SJCRH30 (cell line): ENCODE data around the gene CD81. TPM values are rescaled to one million over a fixed set of nuclear protein-coding genes. Genes with fewer than 3 reads are reported as not detected.
A peak's percentile ranks its signal among the peaks of the same experiment; 100 is the strongest.

Source experiments
- DNase-seq, 2 experiments: peaks; one replicate each; pipeline ENCODE4 v3.0.0-alpha.2; 2015 to 2020
- H3K27ac ChIP-seq: fragments of 250-450 bp; sonication (Bioruptor Pico); 2 replicates; pipeline ENCODE4 v1.5.1; 2020; ENCODE audit warnings: mild to moderate bottlenecking, moderate library complexity
- H3K27me3 ChIP-seq: fragments of 250-450 bp; sonication (Bioruptor Pico); 2 replicates; pipeline ENCODE4 v1.5.1; 2020; ENCODE audit warnings: mild to moderate bottlenecking, moderate library complexity
- H3K36me3 ChIP-seq: fragments of 250-450 bp; sonication (Bioruptor Pico); 2 replicates; pipeline ENCODE4 v1.5.1; 2020; ENCODE audit warnings: mild to moderate bottlenecking, moderate library complexity
- H3K4me1 ChIP-seq: fragments of 250-450 bp; sonication (Bioruptor Pico); 2 replicates; pipeline ENCODE4 v1.5.1; 2020; ENCODE audit warnings: mild to moderate bottlenecking, moderate library complexity
- H3K4me3 ChIP-seq: fragments of 250-450 bp; sonication (Bioruptor Pico); 2 replicates; pipeline ENCODE4 v1.5.1; 2020; ENCODE audit warnings: mild to moderate bottlenecking, moderate library complexity
- H3K9me3 ChIP-seq: fragments of 250-450 bp; sonication (Bioruptor Pico); replicated peaks from 2 replicates; pipeline ENCODE4 v1.5.1; 2020; ENCODE audit warnings: mild to moderate bottlenecking, moderate library complexity
- total RNA-seq: library from RNA; depleted of rRNA; stranded (reverse); fragments of >200 nt; shearing (Covaris generic); gene quantifications from 2 replicates; pipeline ENCODE4 v1.2.3, GENCODE V29; 2014

The CD81 gene
- total RNA-seq, 1 experiment from 2014 or later: 95.3 TPM

DNA sequence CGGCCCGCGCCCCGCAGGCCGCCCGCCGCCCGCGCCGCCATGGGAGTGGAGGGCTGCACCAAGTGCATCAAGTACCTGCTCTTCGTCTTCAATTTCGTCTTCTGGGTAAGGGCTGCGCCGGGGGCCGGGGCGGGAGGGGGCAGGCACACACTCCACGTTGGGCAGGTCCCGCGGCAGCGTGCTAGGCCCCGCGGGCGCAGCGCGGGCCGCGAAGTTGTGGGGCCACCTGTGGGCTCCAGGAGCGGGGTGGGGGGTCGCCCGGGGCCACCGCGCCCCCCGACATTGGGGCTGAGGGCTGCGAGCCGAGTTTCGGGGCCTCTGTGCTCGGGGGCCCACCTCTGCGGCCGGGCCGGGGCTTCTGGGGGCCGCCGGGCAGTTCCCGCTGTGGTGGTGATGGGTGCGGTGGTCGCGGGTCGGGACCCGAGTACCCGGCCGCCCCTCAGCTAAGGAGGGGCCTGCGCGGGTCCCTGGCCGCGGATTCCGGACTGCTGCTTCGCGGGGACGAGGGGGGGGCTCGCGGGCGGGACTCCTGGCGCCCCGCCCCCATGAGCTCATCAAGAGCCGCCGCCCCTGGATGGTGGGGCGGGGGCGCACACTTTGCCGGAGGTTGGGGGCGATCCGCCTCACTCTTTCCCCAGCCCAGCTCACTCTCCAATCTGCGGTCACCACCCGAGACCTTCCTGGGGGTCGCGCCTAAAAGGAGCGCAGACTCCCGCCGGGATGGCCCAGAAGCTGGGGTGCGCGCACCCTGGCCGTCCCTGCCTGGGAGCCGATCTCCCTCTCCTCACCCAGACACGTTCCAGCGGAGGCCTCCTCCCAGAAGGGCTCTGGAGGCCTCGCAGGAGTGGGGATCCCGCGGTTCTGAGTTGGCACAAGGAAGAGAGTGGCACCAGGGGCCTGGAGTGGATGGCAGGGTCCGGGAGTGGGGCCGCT is 667 bp downstream of the CD81 start:
- peak; percentile 44 to 60 for DNase-seq
- peak overlapping the region; percentile 88 for H3K4me3 ChIP-seq
- H3K36me3 ChIP-seq: no peaks in the 10 kb centered on the region; the same call in 1 of the 2 replicates
- peak overlapping the region; percentile 44; the same call in 1 of the 2 replicates for H3K27ac ChIP-seq
- H3K4me1 ChIP-seq: peaks cover 6% of the 10 kb centered on the region
- no peaks in the 10 kb centered on the region for H3K27me3 ChIP-seq
- H3K9me3 ChIP-seq: no peaks in the 10 kb centered on the region

DNA sequence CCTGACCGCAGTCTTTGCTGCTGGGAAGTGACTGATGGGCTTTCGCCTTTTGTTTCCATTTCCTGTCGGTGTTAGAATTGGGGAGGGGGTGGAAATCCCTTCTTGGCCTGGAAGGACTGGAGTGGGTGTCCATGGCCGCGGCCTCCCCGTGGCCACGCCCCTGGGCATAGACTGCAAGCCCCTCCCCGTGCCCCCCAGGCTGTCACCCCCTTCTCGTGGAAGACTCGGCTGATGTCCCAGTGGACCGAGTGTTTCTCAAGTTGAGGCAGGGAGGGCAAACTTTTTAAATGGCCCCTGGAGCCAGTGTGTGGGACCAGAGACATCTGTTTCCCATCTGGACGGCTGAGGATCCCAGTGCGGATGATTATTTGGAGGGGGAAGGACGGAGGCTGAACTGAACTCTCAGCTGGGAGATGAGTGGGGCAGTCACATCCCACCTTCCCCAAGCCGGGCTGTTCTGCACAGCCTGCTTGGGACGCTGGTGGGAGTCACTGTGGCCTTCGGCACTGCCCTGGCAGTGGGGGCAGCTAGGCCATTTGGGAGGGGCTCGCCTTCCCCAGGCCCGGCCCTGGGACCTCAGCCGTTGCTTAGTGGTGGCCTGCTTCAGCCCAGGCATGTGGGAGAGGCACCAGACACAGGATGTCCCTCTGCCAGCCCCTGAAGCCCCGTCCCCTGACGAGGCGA is 1.6 kb downstream of the CD81 start:
- Histone ChIP-seq H3K27ac (no peak overlapping the region), H3K4me3 (peak overlapping the region; percentile 88), H3K36me3 (no peaks in the 10 kb centered on the region; the same call in 1 of the 2 replicates), H3K4me1 (peaks cover 12% of the 10 kb centered on the region), H3K9me3 (no peaks in the 10 kb centered on the region), H3K27me3 (no peaks in the 10 kb centered on the region)
- DNase-seq: no peak

DNA sequence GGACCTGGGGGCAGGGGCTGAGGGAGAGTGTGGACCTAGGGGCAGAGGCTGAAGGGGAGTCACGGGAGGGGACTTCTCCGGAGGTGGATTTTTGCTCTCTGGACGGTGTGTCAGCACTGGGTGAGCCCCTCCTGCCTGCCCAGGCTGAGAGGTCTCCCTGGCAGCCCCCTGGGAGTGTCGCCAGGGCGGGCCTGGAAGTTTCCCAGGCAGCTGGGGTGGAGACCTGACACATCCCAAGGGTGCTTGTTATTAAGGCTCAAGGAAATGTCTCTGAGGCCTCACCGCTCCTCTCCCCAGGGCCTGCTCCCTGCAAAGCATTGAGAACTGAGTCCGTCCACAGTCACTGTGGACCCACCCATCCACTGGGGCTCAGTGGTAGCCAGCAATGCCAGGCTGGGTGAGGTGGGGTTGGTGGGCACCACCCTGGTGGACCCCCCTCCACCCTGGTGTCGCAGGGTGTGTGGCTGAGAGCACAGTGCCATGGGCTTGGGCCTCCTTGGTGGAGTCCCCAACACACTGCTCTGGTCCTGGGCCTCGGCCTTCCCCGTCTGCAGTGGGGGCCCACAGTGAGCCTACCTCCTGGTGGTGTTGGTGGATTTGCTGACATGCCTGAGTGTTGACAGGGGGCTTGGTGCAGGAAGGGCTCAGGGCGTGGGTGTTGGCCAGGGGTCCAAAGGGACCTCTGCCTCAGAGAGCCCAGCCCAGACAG is 2.5 kb downstream of the CD81 start:
- Histone ChIP-seq H3K9me3 (no peaks in the 10 kb centered on the region), H3K4me1 (peaks cover 12% of the 10 kb centered on the region), H3K27ac (no peak overlapping the region), H3K27me3 (no peaks in the 10 kb centered on the region), H3K4me3 (no peak overlapping the region), H3K36me3 (no peaks in the 10 kb centered on the region; the same call in 1 of the 2 replicates)
- no peak for DNase-seq

DNA sequence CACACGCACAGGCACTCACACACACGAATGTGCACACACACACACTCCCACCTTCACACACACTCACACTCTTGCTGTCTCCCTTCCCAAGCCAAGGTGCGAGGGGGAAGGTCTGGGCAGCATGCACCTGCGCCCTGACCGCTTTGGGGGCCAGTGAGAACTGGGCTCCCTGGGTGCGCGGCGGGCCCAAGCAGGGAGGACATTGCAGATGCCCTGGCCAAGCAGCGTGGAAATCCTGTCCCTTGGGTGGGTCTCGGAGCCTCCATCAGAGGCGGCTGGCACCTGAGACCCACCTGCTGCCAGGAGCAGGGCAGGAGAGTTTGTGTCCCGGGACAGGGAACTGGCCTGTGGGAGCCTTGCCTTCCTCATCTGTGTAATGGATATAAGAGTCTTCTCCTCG is 3.3 kb downstream of the CD81 start:
- H3K4me3 ChIP-seq: no peak overlapping the region
- H3K36me3 ChIP-seq: no peaks in the 10 kb centered on the region; the same call in 1 of the 2 replicates
- no peaks in the 10 kb centered on the region for H3K9me3 ChIP-seq
- H3K27ac ChIP-seq: no peak overlapping the region
- H3K27me3 ChIP-seq: no peaks in the 10 kb centered on the region
- DNase-seq: no peak
- peaks cover 12% of the 10 kb centered on the region for H3K4me1 ChIP-seq

DNA sequence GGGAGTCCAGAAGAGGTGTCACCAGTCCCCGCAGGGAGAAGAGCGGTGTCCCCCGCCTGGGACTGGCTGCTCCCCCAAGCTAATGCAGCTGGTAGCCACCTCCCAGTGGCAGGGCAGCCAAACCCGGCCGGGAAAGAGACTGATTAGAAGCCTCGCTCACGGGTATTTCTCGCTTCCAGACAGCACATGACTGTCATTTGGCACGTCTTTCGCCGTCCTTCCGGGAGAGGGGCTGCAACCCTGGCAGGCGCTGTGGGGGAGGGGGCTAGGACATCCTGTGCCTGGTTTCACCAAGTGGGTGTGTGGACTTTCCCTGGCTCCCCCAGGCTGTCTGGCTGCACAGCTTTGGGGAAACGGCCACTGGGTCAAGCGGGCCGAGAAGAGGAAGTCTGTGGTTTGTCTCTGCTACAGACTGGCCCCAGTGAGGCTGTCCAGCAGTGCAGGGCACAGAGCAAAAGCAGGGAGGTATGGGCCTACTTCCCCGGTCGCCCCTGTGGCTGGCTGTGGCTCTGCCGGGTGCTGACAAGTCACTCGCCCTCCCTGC is 3.8 kb downstream of the CD81 start:
- H3K4me1 ChIP-seq: peaks cover 12% of the 10 kb centered on the region
- H3K9me3 ChIP-seq: no peaks in the 10 kb centered on the region
- H3K27ac ChIP-seq: no peak overlapping the region
- no peaks in the 10 kb centered on the region for H3K27me3 ChIP-seq
- no peak overlapping the region for H3K4me3 ChIP-seq
- H3K36me3 ChIP-seq: no peaks in the 10 kb centered on the region; the same call in 1 of the 2 replicates
- DNase-seq: no peak

DNA sequence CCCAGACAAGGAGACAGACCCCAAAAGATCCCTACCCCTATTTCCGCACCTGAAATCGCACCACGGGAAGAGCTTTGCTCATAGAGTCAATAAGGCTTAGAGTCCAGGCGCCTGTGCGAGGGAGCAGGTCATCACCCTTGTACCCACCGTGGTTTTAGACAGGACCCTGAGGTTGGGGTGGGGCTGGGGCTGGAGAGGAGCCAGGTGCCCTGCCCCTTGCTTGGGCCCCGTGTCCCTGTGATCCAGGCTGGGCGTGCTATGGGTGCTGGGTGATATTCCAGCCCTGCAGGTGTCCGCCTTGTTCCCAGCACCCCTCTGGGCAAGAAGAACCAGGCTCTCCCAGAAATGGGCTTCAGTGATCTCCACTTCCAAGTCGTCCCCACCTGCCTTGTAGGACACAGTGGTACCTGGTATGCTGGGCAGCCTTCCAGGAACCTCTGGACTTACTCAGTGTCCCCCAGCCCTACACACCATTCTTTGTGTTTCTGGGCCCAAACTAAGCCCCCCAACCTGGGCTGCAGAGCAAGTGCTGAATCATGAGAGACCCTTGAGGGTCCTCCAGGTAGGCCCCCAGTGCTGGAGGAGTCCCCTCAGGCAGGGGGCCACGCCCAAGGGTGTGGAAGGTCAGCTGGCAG is 4.5 kb downstream of the CD81 start:
- H3K27ac ChIP-seq: no peak overlapping the region
- H3K36me3 ChIP-seq: no peaks in the 10 kb centered on the region; the same call in 1 of the 2 replicates
- no peaks in the 10 kb centered on the region for H3K27me3 ChIP-seq
- DNase-seq: no peak
- no peaks in the 10 kb centered on the region for H3K9me3 ChIP-seq
- H3K4me3 ChIP-seq: no peak overlapping the region
- peaks cover 12% of the 10 kb centered on the region for H3K4me1 ChIP-seq

DNA sequence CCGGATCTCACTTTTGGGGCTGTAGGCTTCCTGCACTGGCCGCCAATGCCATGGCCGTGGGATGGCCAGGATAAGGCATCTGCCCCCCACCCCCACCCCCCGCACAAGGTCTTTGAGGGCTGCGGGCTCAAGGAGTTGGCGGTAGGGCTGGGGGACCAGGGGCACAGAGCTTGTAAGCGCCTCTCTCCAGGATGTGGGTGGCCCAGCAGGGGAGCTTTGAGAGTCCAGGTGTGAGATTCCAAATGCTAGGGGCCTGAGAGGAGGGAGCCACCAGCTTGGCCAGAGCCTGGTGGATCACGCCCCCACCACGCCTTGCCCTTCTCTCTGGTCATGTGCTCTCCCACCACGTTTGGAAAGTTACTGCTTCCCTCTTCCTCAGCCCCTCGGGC is 5.0 kb downstream of the CD81 start:
- H3K9me3 ChIP-seq: no peaks in the 10 kb centered on the region
- peaks cover 17% of the 10 kb centered on the region for H3K4me1 ChIP-seq
- H3K27me3 ChIP-seq: no peaks in the 10 kb centered on the region
- no peaks in the 10 kb centered on the region; the same call in 1 of the 2 replicates for H3K36me3 ChIP-seq
- H3K4me3 ChIP-seq: no peak overlapping the region
- DNase-seq: no peak
- H3K27ac ChIP-seq: no peak overlapping the region

DNA sequence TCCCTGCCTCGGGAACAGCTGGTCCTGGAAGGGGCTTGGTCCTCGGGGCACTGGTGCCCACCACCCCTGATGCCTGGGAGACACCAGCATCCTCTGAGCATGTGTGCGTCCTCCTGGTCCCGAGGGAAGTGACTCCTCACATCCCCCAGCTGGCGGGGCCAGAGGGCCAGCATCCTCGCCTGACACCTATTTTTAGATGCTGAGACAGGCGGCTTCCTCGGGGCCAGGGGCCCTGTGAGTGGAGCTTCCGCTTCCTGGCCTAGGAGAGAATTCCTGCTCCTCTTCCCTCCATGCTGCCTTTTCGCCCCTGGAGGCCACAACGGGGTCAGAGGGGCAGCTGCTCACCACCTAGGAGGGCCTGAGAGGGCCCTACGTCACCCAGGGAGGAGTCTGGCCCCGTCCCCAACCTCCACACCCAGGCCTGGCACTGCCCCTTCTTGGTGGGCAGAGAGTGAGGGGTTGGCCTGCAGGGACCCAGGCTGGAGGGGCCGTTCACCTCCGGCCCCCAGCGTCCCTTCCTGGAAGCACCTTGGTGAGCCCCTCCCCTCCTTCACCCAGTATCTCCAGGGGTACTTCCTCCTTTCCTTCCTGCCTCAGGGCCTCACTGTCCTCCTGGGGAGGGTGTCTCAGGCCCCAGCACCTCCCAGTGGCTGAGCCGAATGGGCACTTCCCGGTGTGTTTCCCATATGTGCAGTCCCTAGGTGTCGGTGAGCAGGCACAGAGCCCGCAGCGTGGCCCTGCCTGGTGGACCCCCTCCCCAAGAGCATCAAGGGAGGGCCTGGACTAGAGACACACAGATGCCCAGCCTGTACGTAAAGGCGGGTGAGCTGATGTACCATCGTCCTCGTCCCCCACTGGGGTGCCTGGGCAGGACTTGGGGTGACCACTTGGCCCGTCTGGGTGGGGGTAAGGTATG is 6.1 kb downstream of the CD81 start:
- no peaks in the 10 kb centered on the region for H3K27me3 ChIP-seq
- H3K36me3 ChIP-seq: no peaks in the 10 kb centered on the region; the same call in 1 of the 2 replicates
- H3K27ac ChIP-seq: 0 out of 2 replicates have a peak overlapping the region, but pooled peaks have one; percentile 22
- no peak overlapping the region for H3K4me3 ChIP-seq
- peaks cover 19% of the 10 kb centered on the region for H3K4me1 ChIP-seq
- no peaks in the 10 kb centered on the region for H3K9me3 ChIP-seq
- DNase-seq: peak; percentile 53 to 59

DNA sequence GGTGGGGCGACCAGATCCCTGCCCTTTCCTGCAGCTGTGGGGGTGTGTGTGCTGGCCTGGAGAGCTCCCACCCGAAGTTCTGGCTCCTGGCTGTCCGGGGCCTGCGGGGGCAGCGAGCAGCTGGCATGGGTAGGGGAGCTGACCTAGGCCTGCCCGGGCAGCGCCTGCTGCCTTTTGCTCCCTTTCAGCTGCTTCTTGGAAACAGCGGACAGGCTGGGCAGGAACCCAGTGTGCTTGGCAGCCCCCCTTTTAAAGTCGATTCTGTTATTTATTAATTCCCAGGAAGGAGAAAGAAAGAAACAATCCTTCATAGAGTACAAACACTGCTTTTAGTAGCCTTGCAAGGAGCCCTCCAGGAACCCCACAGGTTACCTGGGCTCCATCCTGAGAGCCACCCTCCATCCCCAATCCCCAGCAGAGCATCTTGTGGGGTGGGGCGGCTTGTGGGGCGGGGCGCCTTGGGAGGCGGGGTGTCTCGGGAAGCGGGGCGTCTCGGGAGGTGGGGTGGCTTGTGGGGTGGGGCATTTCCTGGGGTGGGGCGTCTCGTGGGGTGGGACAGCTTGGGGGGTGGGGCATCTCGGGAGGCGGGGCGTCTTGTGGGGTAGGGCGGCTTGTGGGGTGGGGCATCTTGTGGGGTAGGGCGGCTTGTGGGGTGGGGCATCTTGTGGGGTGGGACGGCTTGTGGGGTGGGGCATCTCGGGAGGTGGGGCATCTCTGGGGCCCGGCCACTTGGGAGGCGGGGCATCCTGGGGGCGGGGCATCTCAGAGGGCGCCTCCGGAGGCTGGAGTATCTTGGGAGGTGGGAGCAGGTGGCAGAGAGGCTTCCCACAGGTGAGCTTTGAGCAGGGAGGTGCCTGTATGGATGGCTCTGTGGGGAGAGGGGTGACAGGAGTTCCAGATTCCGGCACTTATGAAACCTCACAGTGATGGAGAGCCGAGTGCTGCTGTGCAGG is 7.0 kb downstream of the CD81 start:
- Histone ChIP-seq H3K27ac (no peak overlapping the region), H3K4me3 (no peak overlapping the region), H3K4me1 (peaks cover 23% of the 10 kb centered on the region), H3K9me3 (no peaks in the 10 kb centered on the region), H3K27me3 (no peaks in the 10 kb centered on the region), H3K36me3 (no peaks in the 10 kb centered on the region; the same call in 1 of the 2 replicates)
- no peak for DNase-seq

DNA sequence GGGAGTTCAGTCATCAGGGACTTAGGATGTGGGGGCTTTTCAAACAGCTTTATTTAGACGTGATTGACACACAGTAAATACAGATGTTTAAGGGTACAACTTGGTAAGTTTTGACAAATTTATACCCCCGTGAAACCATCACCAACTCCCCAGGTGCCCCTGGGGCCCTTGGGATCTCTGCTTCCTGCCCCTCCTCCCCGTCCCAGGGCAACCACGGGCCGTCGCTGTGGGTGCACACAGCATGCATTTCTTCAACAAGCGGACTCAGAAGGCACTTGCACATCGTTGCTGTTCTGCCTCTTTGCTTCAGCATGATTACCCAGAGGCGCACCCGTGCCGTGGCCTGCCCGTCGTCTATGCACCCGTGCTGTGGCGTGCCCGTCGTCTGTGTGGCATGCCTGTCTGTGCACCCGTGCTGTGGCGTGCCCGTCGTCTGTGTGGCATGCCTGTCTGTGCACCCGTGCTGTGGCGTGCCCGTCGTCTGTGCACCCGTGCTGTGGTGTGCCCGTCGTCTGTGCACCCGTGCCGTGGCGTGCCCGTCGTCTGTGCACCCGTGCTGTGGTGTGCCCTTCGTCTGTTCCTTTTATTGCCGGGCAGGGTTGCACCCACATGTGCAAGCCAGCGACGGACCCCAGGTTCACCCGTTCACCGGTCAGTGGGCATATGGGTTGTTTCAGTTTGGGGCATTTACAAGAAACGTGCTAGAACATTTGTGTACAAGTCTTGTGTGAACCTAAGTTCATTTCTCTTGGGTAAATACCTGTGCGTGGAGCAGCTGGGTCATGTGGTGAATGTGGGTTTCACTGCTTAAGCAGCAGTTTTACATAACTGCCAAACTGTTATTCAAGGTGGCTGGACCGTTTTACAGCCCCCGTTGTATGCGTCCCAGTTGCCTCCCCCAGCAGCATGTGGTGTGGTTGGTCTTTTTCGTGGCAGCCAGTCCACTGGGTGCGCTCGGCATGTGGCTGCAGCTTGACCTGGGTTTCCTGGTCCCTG is 8.3 kb downstream of the CD81 start:
- no peaks in the 10 kb centered on the region; the same call in 1 of the 2 replicates for H3K36me3 ChIP-seq
- no peaks in the 10 kb centered on the region for H3K9me3 ChIP-seq
- H3K4me1 ChIP-seq: peaks cover 31% of the 10 kb centered on the region
- DNase-seq: no peak
- H3K27ac ChIP-seq: no peak overlapping the region
- H3K4me3 ChIP-seq: no peak overlapping the region
- H3K27me3 ChIP-seq: no peaks in the 10 kb centered on the region

DNA sequence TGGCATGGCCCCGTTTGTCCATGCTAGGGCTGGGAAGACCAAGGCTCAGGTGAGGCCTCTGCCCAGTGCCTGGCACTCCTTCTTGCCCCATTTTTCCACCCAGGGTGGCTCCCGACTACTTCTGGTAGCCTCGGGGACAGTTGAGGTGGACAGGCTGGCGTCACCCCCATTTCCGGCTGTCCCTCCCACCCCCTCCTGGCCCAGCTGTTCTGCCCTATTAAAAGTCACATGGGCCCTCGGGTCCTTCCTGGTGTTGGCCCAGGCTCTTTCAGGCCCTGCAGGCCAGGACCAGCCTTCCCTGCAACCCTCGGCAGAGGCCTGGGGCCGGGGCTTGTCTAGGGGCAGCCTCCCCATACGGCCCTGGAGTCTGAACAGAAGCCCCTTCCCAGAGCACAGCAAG is 9.5 kb downstream of the CD81 start:
- Histone ChIP-seq H3K4me1 (peaks cover 32% of the 10 kb centered on the region), H3K27me3 (no peaks in the 10 kb centered on the region), H3K36me3 (no peaks in the 10 kb centered on the region), H3K4me3 (no peak overlapping the region), H3K9me3 (no peaks in the 10 kb centered on the region), H3K27ac (no peak overlapping the region)
- no peak for DNase-seq
